ENCODE measurements around the gene ADAMTS12.

- TF ChIP-seq CTCF (conservative IDR thresholded peaks at IDR 0.05; ENCODE audit: low read depth, low read length) (no peak), EZH2 (IDR thresholded peaks at IDR 0.05; ENCODE audit: low read length, unreplicated experiment) (no peak), EZH2phosphoT487 (IDR thresholded peaks at IDR 0.05; ENCODE audit: borderline replicate concordance, low read length) (no peak)
Measured at GRCh38 chr5:33772380-33772897, 119.4 kb downstream of the ADAMTS12 start.
